NCI-H128 (cell line): ENCODE measurements around the gene CACNB4.

Experiments used
- DNase-seq: peaks from one replicate; lab custom pipeline; 2025; ENCODE audit not compliant: unreplicated experiment; lab: John Stamatoyannopoulos, UW

CACNB4 gene

GRCh38 chr2:152089238-152089637, 9.6 kb downstream of the CACNB4 start:
- DNase-seq = no peak

- DNase-seq = no peak
Observed at GRCh38 chr2:152088006-152088405, 10.8 kb downstream of the CACNB4 start.

- DNase-seq = no peak
Observed at GRCh38 chr2:152086231-152086630, 12.6 kb downstream of the CACNB4 start.

- DNase-seq = no peak
Observed at GRCh38 chr2:152084076-152084475, 14.8 kb downstream of the CACNB4 start.

- DNase-seq = no peak
Observed at GRCh38 chr2:152083202-152083875, 15.5 kb downstream of the CACNB4 start.

GRCh38 chr2:152078662-152079061, 20.2 kb downstream of the CACNB4 start:
- DNase-seq = no peak

GRCh38 chr2:152078023-152078422, 20.8 kb downstream of the CACNB4 start:
- DNase-seq = no peak

- DNase-seq = no peak
Observed at GRCh38 chr2:152075461-152076050, 23.3 kb downstream of the CACNB4 start.

GRCh38 chr2:152072011-152072410, 26.8 kb downstream of the CACNB4 start:
- DNase-seq = no peak

- no peak for DNase-seq
Observed at GRCh38 chr2:152071518-152071917, 27.3 kb downstream of the CACNB4 start.

- DNase-seq = no peak
Observed at GRCh38 chr2:152071092-152071491, 27.8 kb downstream of the CACNB4 start.

- no peak for DNase-seq
Observed at GRCh38 chr2:152068226-152068625, 30.6 kb downstream of the CACNB4 start.

- no peak for DNase-seq
Observed at GRCh38 chr2:152067823-152068222, 31.0 kb downstream of the CACNB4 start.

- no peak for DNase-seq
Observed at GRCh38 chr2:152065945-152066344, 32.9 kb downstream of the CACNB4 start.

GRCh38 chr2:152064001-152064400, 34.8 kb downstream of the CACNB4 start:
- no peak for DNase-seq

GRCh38 chr2:152063325-152063924, 35.4 kb downstream of the CACNB4 start:
- DNase-seq = no peak

GRCh38 chr2:152062125-152063091, 36.4 kb downstream of the CACNB4 start:
- DNase-seq = no peak

GRCh38 chr2:152061383-152061782, 37.5 kb downstream of the CACNB4 start:
- no peak for DNase-seq

GRCh38 chr2:152058655-152059054, 40.2 kb downstream of the CACNB4 start:
- no peak for DNase-seq

- no peak for DNase-seq
Observed at GRCh38 chr2:152056418-152056817, 42.4 kb downstream of the CACNB4 start.

GRCh38 chr2:152055366-152056108, 43.3 kb downstream of the CACNB4 start:
- DNase-seq = no peak
